BLaER1 treated with 17β-estradiol and CSF1 and Interleukin-3, amounts not matched to agents 10 nM and 100 nM (cell line): Measurements from ENCODE around the gene STARD4.

Experiments used
- H3K27ac ChIP-seq, 11 experiments: shearing (Covaris generic); formaldehyde crosslinking; 2 replicates each; pipeline ENCODE4 v1.8.1; 2022
- H3K27me3 ChIP-seq, 11 experiments: shearing (Covaris generic); formaldehyde crosslinking; 2 replicates each; pipeline ENCODE4 v1.8.1; 2022
- H3K36me3 ChIP-seq, 11 experiments: shearing (Covaris generic); formaldehyde crosslinking; 2 replicates each; pipeline ENCODE4 v1.8.1; 2022
- H3K4me1 ChIP-seq, 10 experiments: shearing (Covaris generic); formaldehyde crosslinking; 2 replicates each; pipeline ENCODE4 v1.8.1; 2022
- H3K4me2 ChIP-seq, 11 experiments: shearing (Covaris generic); formaldehyde crosslinking; 2 replicates each; pipeline ENCODE4 v1.8.1; 2022
- H3K4me3 ChIP-seq, 10 experiments: shearing (Covaris generic); formaldehyde crosslinking; 2 replicates each; pipeline ENCODE4 v1.8.1; 2022
- H3K9ac ChIP-seq, 11 experiments: shearing (Covaris generic); formaldehyde crosslinking; 2 replicates each; pipeline ENCODE4 v1.8.1; 2022
- H3K9me3 ChIP-seq, 11 experiments: shearing (Covaris generic); formaldehyde crosslinking; replicated peaks in 1 of 11; 2 replicates each; pipeline ENCODE4 v1.8.1; 2022
- H4K20me1 ChIP-seq, 11 experiments: shearing (Covaris generic); formaldehyde crosslinking; 2 replicates each; pipeline ENCODE4 v1.8.1; 2022
- Cebpa-rat ChIP-seq, 11 experiments: shearing (Covaris generic); IDR thresholded peaks; 2 replicates each; pipeline ENCODE4 v1.8.1; 2022

The STARD4 gene

DNA sequence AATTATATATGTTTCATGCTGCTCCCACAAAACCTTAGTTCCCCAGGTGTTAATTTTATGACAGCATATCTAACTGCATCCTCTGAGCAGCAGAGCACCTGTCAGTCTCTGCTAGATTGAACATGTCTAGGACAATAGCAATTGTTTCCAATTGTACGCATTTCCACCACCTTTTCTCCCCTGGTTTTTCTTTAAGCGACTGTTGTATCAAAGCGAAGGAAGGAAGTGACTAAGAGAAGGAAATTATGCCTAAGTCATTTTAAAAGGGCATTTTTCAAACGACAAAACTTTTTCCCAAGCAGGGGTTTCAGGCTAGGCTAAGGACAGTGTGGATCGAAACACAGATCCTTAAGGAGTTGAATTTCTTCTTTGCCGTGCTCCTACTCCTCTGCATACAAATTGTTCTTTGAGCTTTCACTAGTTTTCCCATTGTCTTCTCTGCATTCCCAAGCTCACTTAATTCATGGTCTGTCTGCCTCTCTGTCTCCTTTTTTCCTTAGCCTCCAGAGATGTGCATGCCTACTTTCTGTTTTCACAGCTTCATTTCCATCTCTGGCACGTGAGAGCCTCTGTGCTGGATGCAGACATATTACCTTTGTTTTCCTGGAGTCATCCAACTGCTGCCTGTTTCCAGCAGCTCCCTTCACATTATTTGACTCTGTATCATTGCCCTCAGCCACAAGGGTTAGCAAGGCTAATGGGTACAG, 39.4 kb upstream of the STARD4 start:
- Histone ChIP-seq H3K4me2 (peak overlapping the region; percentile 36 to 82 (median 65)), H3K4me3 (no peak overlapping the region), H4K20me1 (no peaks in the 10 kb centered on the region), H3K27me3 (no peaks in the 10 kb centered on the region), H3K27ac (peak overlapping the region in 2 of 11 experiments; percentile 22 to 32; a peak in 3 of 22 replicates), H3K36me3 (no peaks in the 10 kb centered on the region), H3K9me3 (no peaks in the 10 kb centered on the region), H3K9ac (no peak overlapping the region; a peak in 1 of 22 replicates), H3K4me1 (peaks cover 14 to 26% (median 18%) of the 10 kb centered on the region in 10 experiments)
- TF ChIP-seq Cebpa-rat (IDR thresholded peaks at IDR 0.05): no peak

DNA sequence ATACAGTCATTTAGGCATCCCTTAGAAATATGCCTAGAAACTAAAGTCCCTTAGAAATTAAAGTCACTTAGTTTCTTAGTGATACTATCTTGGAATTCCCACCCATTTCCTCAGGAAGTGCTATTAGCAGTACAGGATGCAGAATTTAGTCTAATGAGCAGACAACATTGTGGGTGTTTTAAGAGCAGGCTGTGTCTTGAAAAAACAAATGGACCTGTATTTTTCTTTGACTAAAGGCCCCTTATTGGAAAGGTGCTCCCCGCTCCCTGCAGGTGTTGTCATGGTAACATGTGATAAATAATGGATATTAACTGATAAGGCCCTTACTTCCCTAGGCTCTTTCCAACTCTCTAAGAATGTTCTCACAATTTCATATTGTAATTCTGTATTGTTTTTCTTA, 38.8 kb upstream of the STARD4 start:
- TF ChIP-seq Cebpa-rat (IDR thresholded peaks at IDR 0.05): no peak
- H3K4me2 ChIP-seq: peak overlapping the region; percentile 36 to 82 (median 65)
- H3K4me1 ChIP-seq: peaks cover 14 to 22% (median 18%) of the 10 kb centered on the region in 10 experiments
- H3K36me3 ChIP-seq: no peaks in the 10 kb centered on the region
- 0 out of 20 replicates have a peak overlapping the region, but pooled peaks of 1 of the 10 experiments have one; percentile 7 for H3K4me3 ChIP-seq
- H3K9me3 ChIP-seq: no peaks in the 10 kb centered on the region
- no peak overlapping the region for H3K9ac ChIP-seq
- no peaks in the 10 kb centered on the region for H3K27me3 ChIP-seq
- peak overlapping the region in 7 of 11 experiments; percentile 12 to 40 (median 32); a peak in 9 of 22 replicates for H3K27ac ChIP-seq
- H4K20me1 ChIP-seq: no peaks in the 10 kb centered on the region

DNA sequence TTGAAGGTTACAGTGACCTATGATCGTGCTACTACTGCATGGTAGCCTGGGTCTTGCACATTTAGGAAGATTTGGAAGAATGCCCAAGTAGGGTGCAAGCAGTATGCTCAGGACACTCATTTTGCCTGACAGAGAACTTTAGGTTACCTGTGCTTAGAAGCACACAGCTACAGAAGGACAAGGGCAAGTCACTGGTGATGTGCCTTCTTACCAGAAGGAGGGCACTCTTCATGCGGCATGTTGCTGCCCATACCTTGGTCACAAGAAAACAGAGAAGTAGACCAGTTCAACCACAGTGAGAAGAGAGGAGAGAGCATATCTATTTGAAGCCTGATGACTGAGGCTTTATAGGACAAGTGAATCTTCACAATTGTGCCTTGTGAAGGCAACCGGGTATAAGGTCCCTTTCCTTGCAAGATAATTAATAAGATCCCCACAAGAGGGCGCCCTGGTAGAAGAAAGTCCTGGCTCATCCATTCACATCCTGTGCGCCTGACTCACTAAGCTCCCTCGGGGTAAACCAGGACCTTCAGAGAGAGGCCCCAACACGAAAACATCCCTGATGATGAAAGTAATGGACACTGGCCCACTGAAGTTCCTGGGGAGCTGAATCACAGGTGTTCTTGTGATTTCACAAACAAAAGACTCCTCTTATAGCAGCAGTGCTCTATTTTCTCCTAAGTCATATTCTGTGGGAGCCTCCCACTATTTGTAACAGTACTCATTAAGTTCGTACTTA, 38.1 kb upstream of the STARD4 start:
- Histone ChIP-seq H3K9me3 (no peaks in the 10 kb centered on the region), H3K27ac (peak overlapping the region in 7 of 11 experiments; percentile 12 to 40 (median 32); a peak in 9 of 22 replicates), H3K4me2 (peak overlapping the region; percentile 36 to 82 (median 65)), H3K4me1 (peaks cover 14 to 21% (median 17%) of the 10 kb centered on the region in 10 experiments), H4K20me1 (no peaks in the 10 kb centered on the region), H3K9ac (no peak overlapping the region), H3K4me3 (0 out of 20 replicates have a peak overlapping the region, but pooled peaks of 1 of the 10 experiments have one; percentile 7), H3K36me3 (no peaks in the 10 kb centered on the region), H3K27me3 (no peaks in the 10 kb centered on the region)
- TF ChIP-seq Cebpa-rat (IDR thresholded peaks at IDR 0.05): no peak

DNA sequence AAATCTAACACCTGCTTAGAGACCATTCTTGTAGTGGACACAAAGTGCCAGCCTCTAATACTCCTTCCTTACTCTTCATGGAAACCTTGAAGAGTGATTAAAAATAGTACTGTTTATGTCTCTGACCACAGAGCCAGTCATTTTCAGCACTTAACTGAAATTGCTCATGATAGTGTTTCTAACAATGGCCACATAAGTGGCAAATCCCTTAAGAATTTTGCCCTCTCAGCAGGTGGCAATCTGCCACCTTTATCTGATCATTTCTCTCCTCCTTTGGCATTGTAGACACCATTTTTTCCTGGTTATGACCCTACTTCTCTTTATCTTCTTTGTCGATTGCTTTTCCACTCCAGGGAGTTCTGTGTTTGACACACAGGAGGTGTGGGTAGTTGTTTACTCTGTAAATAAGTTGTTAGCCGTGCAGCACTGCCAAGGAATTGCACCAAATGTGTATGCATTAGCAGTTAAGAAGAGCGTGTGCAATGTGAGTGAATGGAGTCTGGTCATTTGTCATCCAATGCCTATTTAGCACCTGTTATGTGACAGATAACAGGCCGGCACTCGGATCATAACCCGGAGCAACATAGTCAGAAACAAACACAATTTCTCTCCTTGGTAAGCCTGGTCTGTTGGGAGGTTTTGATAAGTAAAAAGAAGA, 36.8 kb upstream of the STARD4 start:
- Histone ChIP-seq H3K9ac (no peak overlapping the region), H3K4me3 (no peak overlapping the region), H3K36me3 (no peaks in the 10 kb centered on the region), H3K9me3 (no peaks in the 10 kb centered on the region), H3K4me2 (no peak overlapping the region), H3K4me1 (peaks cover 14 to 21% (median 17%) of the 10 kb centered on the region in 10 experiments), H4K20me1 (no peaks in the 10 kb centered on the region), H3K27ac (no peak overlapping the region), H3K27me3 (no peaks in the 10 kb centered on the region)
- no peak for TF ChIP-seq Cebpa-rat (IDR thresholded peaks at IDR 0.05)

DNA sequence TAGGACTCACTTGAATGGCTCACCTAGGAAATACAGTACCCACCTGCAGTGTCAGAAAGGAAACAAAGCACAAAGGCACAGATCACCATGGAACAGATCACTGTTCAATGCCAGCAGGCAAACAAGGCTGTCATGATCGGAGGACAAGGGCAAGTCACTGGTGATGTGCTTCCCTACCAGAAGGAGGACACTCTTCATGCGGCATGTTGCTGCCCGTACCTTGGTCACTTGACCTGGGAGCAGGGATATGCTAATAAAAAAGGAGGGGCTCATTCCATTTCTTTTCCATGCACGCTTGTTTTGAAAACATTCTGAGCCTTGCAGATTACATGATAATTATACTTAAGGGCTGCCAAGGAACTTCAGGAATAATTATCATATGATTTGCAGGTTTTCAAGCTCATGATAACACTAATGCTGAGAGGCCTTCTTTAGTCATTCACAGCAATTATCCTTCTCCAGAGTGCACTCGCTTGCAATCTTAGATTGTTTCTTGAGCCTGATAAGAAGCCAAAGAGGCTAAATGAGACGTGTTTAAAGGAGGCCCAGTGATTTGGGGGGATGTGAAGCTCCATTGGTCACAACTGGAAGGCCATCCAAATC, 36.1 kb upstream of the STARD4 start:
- Histone ChIP-seq H3K9ac (no peak overlapping the region), H4K20me1 (no peaks in the 10 kb centered on the region), H3K27me3 (no peaks in the 10 kb centered on the region), H3K4me3 (no peak overlapping the region), H3K9me3 (no peaks in the 10 kb centered on the region), H3K4me2 (no peak overlapping the region), H3K27ac (no peak overlapping the region), H3K4me1 (peaks cover 14 to 21% (median 17%) of the 10 kb centered on the region in 10 experiments), H3K36me3 (no peaks in the 10 kb centered on the region)
- no peak for TF ChIP-seq Cebpa-rat (IDR thresholded peaks at IDR 0.05)

DNA sequence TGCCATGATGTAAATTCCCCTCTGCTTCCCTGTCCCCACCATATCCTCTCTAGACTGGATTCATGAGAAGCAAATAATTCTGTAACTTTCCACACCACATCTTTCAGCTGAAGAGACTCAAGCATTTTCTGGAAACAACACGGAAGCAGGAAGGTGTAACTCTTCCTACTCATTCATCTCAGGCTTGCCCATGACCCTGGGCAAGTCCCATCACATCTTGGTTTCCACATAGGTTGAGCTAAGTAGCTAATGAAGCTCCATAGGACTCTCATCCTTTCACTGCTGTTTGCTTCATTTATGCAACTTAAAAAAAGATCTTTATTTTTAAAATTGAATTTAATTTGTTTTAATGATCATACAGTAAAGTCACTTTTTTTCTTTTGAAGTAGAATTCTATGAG, 32.7 kb upstream of the STARD4 start:
- no peaks in the 10 kb centered on the region; a peak in 1 of 22 replicates for H3K9me3 ChIP-seq
- TF ChIP-seq Cebpa-rat (IDR thresholded peaks at IDR 0.05): no peak
- no peaks in the 10 kb centered on the region for H4K20me1 ChIP-seq
- H3K4me1 ChIP-seq: 0 out of 20 replicates have a peak, but pooled peaks cover 0 to 4% (median 0%) of the 10 kb centered on the region in 10 experiments
- H3K27ac ChIP-seq: no peak overlapping the region
- no peak overlapping the region for H3K9ac ChIP-seq
- H3K4me3 ChIP-seq: no peak overlapping the region
- no peaks in the 10 kb centered on the region for H3K27me3 ChIP-seq
- no peak overlapping the region for H3K4me2 ChIP-seq
- H3K36me3 ChIP-seq: no peaks in the 10 kb centered on the region

DNA sequence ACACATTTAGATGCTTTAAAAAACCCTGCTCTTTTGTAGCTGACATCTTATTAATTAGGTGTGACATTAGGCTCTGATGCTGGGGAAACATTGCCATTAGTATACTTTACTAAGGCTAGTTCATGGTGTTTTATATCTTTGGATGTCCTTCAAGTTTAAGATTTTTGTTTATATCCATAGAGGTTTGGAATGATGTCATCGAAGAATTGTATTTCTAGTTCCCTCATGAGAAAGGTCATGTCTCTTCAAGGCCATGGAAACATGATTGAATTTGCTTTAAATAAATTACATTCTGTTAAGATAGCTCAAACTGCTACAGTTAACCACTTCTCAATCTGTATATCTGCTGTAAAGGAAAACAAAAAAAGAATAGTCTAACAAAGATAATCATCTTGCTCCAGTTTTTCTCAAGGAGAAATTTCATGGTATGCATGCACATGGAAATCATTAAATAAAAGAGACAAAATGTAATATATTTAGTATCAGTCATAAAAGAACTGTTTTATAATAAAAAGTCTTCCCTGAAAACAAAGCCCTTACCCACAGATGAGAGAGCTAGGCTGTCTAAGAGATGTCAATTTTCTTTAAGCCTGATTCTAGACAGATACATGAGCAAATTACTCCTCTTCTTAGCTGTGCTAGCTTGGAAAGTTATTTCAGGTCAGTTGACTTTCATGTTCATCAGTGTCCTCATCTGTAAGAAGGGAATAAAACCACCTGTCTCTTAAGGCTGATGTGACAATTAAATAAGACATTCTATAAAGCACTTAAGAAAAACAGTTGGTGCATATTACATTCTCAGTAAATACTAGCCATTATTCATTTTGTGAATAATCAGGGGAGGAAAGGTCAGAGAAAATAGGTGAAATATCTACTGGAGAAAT, 25.0 kb upstream of the STARD4 start:
- Histone ChIP-seq H3K4me3 (no peak overlapping the region), H4K20me1 (no peaks in the 10 kb centered on the region), H3K4me1 (peaks cover 0 to 19% (median 15%) of the 10 kb centered on the region in 10 experiments; a peak in 13 of 20 replicates), H3K36me3 (no peaks in the 10 kb centered on the region), H3K9ac (no peak overlapping the region), H3K9me3 (peaks cover 0 to 8% (median 0%) of the 10 kb centered on the region in 11 experiments; a peak in 6 of 22 replicates), H3K27me3 (no peaks in the 10 kb centered on the region), H3K4me2 (no peak overlapping the region), H3K27ac (no peak overlapping the region)
- no peak for TF ChIP-seq Cebpa-rat (IDR thresholded peaks at IDR 0.05)

DNA sequence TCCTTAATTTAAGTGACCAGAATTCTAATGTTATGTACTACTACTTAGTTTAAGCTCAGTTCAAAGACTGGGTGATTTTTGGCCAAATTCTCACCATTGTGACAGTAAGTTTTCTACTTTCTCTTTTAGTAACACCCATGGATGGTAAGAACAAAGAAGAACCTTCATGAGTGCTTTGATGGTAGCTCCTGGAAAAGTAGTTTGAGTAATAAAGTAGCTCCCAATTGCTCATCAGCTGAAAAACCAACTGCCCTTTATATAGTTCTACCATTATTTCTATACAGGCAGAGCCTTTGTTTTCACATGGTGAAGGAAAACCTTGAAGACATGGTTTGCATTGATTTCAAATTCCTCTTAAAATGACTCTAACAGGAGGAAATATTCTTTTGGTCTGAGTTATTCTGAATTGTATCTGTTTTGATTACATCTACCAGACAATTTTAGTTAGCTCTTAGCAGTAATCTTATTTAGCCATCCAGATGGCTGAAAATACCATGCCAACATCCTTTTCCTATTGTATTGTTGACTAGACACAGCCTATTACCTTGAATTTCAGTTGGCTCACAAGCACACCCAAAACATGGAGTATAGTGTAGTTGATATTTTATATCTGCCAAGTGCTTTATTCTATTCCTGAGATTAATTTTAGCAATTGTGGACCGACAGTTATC, 23.7 kb upstream of the STARD4 start:
- Histone ChIP-seq H3K4me2 (no peak overlapping the region), H3K9me3 (peaks cover 0 to 8% (median 0%) of the 10 kb centered on the region in 11 experiments; a peak in 5 of 22 replicates), H3K4me3 (no peak overlapping the region), H3K27me3 (no peaks in the 10 kb centered on the region), H4K20me1 (no peaks in the 10 kb centered on the region), H3K9ac (no peak overlapping the region), H3K4me1 (peaks cover 0 to 31% (median 25%) of the 10 kb centered on the region in 10 experiments; a peak in 14 of 20 replicates), H3K36me3 (no peaks in the 10 kb centered on the region), H3K27ac (no peak overlapping the region)
- no peak for TF ChIP-seq Cebpa-rat (IDR thresholded peaks at IDR 0.05)
